Thoracic aorta (tissue), 2 donors: ENCODE measurements around the gene BCOR. TPM values are rescaled to one million over a fixed set of nuclear protein-coding genes. Genes with fewer than 3 reads are reported as not detected.

Experiments used
- ATAC-seq: fragments of 150-250 bp; one replicate; pipeline ENCODE4 v1.8.0; 2017; ENCODE audit warnings: low read depth; ENCODE audit not compliant: insufficient number of reproducible peaks, low FRiP score
- DNase-seq: peaks from one replicate; pipeline ENCODE4 v3.0.0-alpha.2; 2020; ENCODE audit warnings: low spot score
- H3K27ac ChIP-seq, 2 donors: fragments of 200-600 bp; sonication (generic); 1 replicate in 1 of 2; 2 replicates in 1 of 2; pipeline ENCODE4 v1.5.1; 2016; ENCODE audit warnings: mild to moderate bottlenecking in 2 of 2, moderate library complexity in 2 of 2
- H3K27me3 ChIP-seq: fragments of 200-600 bp; sonication (generic); replicated peaks from 2 replicates; pipeline ENCODE4 v1.6.0; 2016; ENCODE audit warnings: mild to moderate bottlenecking; ENCODE audit not compliant: insufficient read depth
- H3K36me3 ChIP-seq: fragments of 200-600 bp; sonication (generic); one replicate; pipeline ENCODE4 v1.5.1; 2016
- H3K4me1 ChIP-seq, 2 donors: fragments of 200-600 bp; sonication (generic); 1 replicate in 1 of 2; 2 replicates in 1 of 2; pipeline versions ENCODE4 v1.5.1 to v1.6.0; 2016; ENCODE audit warnings: low read depth in 2 of 2, mild to moderate bottlenecking in 1 of 2; ENCODE audit not compliant: control insufficient read depth in 1 of 2
- H3K4me3 ChIP-seq: fragments of 200-600 bp; sonication (generic); 2 replicates; pipeline ENCODE4 v1.5.1; 2016; ENCODE audit warnings: mild to moderate bottlenecking
- H3K9me3 ChIP-seq: fragments of 200-600 bp; sonication (generic); 2 replicates; pipeline ENCODE4 v1.5.1; 2016
- CTCF ChIP-seq: fragments of 200-600 bp; sonication (generic); IDR thresholded peaks from one replicate; pipeline ENCODE4 v1.5.1; 2019; ENCODE audit warnings: antibody characterized with exemption
- total RNA-seq, 2 donors: library from RNA; depleted of rRNA; stranded (reverse); fragments of >200 nt; gene quantifications; one replicate each; pipeline versions ENCODE4 v1.1.0 to v1.2.3, GENCODE V29; 2016

Gene BCOR
- total RNA-seq, 2 donors from 2014 or later, result 28.6 to 30.7 TPM

- Histone ChIP-seq H3K27ac (no peak overlapping the region), H3K9me3 (no peaks in the 10 kb centered on the region), H3K4me3 (peak overlapping the region; percentile 53), H3K36me3 (no peaks in the 10 kb centered on the region), H3K27me3 (no peaks in the 10 kb centered on the region), H3K4me1 (peaks cover 5 to 9% of the 10 kb centered on the region in 2 donors)
- TF ChIP-seq CTCF, result no peak
- DNase-seq, result no peak
- ATAC-seq, result no peak
These were observed 91.4 kb downstream of the BCOR start for GRCh38 chrX:40006106-40007017.

- Histone ChIP-seq H3K36me3 (no peaks in the 10 kb centered on the region), H3K4me3 (peak overlapping the region; percentile 53), H3K4me1 (peaks cover 5 to 9% of the 10 kb centered on the region in 2 donors), H3K27me3 (no peaks in the 10 kb centered on the region), H3K9me3 (no peaks in the 10 kb centered on the region), H3K27ac (no peak overlapping the region)
- DNase-seq (no peak), ATAC-seq (no peak)
- no peak for TF ChIP-seq CTCF
These were observed 92.3 kb downstream of the BCOR start for GRCh38 chrX:40005292-40006011.

GRCh38 chrX:40004921-40005291, 92.9 kb downstream of the BCOR start:
- no peak for TF ChIP-seq CTCF
- H3K9me3 ChIP-seq, result no peaks in the 10 kb centered on the region
- no peak overlapping the region for H3K27ac ChIP-seq
- H3K36me3 ChIP-seq, result no peaks in the 10 kb centered on the region
- peaks cover 5 to 9% of the 10 kb centered on the region in 2 donors for H3K4me1 ChIP-seq
- peak overlapping the region; percentile 53 for H3K4me3 ChIP-seq
- H3K27me3 ChIP-seq, result no peaks in the 10 kb centered on the region
- DNase-seq (no peak), ATAC-seq (no peak)

- Histone ChIP-seq H3K27ac (no peak overlapping the region), H3K9me3 (no peaks in the 10 kb centered on the region), H3K4me1 (peaks cover 5 to 9% of the 10 kb centered on the region in 2 donors), H3K27me3 (no peaks in the 10 kb centered on the region), H3K36me3 (no peaks in the 10 kb centered on the region), H3K4me3 (no peak overlapping the region)
- TF ChIP-seq CTCF, result no peak
- ATAC-seq, result no peak
- no peak for DNase-seq
These were observed 93.6 kb downstream of the BCOR start for GRCh38 chrX:40004246-40004535.

GRCh38 chrX:40003428-40004245, 94.1 kb downstream of the BCOR start:
- Histone ChIP-seq H3K36me3 (no peaks in the 10 kb centered on the region), H3K4me3 (no peak overlapping the region), H3K27me3 (no peaks in the 10 kb centered on the region), H3K27ac (no peak overlapping the region), H3K4me1 (peaks cover 5 to 9% of the 10 kb centered on the region in 2 donors), H3K9me3 (no peaks in the 10 kb centered on the region)
- ATAC-seq (no peak), DNase-seq (no peak)
- no peak for TF ChIP-seq CTCF
